GM20000 (cell line): ENCODE measurements around the gene NANP.
"Not testable (repeated sequence)": the region's sequence is repeated elsewhere in the genome, so short reads cannot be mapped to it uniquely, and the experiment has no call there.

ENCODE experiments used
- DNase-seq: peaks from one replicate; pipeline ENCODE4 v3.0.0; 2012; ENCODE audit warnings: low spot score
- TF ChIP-seq, protein P1 (sequence below): IDR thresholded peaks from 2 replicates; pipeline ENCODE4 v1.5.1; 2012; ENCODE audit warnings: mild to moderate bottlenecking, control low read depth; ENCODE audit errors: extremely low read depth, missing control alignments

Gene NANP

DNA sequence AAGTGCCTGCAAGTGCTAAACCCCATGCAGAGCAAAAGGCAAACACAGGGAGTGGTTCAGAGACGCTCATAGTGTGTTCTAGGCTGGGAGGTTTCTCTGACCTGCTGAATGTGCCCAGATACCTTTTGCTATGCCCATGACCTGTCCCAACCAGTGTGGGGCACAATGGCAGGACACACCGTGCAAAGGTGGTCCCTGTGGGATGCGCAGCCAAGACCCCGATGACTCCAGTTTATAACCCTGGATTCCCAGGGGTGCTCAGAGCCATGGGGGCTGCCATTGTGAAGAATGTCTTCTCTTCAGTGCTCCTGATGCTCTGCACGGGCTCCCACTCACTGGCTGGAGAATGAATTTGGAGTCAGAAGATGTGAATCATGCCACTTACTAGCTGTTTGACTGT lies 36.3 kb downstream of the NANP start:
- TF ChIP-seq, protein P1, sequence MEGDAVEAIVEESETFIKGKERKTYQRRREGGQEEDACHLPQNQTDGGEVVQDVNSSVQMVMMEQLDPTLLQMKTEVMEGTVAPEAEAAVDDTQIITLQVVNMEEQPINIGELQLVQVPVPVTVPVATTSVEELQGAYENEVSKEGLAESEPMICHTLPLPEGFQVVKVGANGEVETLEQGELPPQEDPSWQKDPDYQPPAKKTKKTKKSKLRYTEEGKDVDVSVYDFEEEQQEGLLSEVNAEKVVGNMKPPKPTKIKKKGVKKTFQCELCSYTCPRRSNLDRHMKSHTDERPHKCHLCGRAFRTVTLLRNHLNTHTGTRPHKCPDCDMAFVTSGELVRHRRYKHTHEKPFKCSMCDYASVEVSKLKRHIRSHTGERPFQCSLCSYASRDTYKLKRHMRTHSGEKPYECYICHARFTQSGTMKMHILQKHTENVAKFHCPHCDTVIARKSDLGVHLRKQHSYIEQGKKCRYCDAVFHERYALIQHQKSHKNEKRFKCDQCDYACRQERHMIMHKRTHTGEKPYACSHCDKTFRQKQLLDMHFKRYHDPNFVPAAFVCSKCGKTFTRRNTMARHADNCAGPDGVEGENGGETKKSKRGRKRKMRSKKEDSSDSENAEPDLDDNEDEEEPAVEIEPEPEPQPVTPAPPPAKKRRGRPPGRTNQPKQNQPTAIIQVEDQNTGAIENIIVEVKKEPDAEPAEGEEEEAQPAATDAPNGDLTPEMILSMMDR: no peak
- DNase-seq: no peak

DNA sequence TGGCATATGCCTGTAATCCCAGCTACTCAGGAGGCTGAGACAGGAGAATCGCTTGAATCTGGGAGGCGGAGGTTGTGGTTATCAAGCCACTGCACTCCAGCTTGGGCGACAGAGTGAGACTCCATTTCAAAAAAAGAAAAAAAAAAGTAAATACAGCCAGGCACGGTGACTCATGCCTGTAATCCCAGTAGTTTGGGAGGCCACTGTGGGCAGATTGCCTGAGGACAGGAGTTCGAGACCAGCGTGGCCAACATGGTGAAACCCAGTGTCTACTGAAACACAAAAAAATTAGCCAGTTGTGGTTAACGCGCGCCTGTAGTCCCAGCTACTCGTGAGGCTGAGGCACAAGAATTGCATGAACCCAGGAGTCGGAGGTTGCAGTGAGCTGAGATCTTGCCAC lies 36.9 kb downstream of the NANP start:
- no peak for DNase-seq
- TF ChIP-seq, protein P1: no peak

DNA sequence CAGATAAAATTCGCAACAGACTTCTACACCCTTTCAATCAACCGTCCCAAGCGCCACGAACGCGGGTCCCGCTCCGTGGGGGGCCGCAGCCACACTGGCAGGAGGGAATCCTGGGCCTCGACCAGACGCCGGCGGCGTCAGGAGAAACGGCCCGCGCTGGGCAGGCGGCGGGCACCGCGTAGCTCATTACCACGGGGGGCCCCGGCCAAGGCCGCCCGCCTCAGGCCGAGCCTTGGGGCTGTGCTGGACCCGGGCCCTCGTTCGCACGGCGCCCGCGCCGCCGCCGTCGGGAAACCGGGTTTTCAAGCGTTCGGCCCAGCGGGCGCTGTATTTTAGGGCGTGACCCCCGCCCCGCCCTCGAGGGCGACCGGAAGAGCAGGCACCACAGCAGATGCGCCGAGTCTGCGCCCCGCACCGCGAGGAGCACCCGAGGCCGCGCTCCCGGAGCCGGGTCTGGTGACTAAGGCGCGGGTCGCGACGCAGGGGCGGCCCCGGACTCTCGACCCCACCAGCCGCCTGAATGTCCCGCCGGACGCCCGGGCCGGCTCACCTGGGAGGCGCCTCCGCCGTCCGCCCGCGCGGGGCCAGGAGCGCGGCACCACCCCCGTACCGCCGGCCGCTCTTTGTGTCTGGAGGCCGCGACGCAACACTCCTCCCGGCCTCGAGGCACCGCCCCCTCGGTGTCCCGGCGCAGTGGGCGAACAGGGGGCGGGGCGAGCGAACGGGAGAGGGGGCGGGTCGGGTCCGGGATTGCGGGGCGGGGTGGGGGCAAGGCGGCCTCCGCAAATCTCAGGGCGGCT lies 38.7 kb downstream of the NANP start, which contains the start of gene NINL:
NINL (minus strand) TSS at position 627 of the 800 bp plus-strand sequence. CDS start 58,944 bp downstream, outside the sequence.
- TF ChIP-seq, protein P1: no peak
- peak; percentile 67 for DNase-seq

DNA sequence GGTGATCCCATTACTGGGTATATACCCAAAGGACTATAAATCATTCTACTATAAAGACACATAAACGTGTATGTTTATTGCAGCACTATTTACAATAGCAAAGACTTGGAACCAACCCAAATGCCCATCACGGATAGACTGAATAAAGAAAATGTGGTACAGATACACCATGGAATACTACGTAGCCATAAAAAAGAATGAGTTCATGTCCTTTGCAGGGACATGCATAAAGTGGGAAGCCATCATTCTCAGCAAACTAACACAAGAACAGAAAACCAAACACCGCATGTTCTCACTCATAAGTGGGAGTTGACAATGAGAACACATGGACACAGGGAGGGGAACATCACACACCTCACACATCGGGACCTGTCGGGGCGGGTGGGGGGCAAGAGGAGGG lies 40.2 kb downstream of the NANP start:
- not testable (repeated sequence) for DNase-seq

DNA sequence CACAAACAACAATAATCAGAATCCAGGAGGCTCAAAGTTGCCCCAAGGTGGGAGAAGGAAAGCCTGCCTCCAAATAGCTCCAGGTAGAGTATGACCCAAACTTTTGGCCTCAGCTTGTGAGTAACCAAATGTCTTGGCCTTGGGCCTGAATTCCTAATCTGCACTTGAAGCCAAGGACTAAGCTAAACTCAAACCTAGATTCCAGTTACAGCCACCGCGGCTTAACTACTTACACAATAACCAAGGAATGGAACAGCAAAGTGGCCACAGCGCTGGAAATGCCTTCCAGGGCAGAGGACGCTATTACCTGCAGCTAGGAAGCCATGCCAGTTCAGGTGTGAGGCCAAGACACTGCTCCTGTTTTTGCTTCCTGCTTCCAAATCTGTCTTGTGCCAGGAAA lies 43.1 kb downstream of the NANP start:
- TF ChIP-seq, protein P1: no peak
- no peak for DNase-seq

DNA sequence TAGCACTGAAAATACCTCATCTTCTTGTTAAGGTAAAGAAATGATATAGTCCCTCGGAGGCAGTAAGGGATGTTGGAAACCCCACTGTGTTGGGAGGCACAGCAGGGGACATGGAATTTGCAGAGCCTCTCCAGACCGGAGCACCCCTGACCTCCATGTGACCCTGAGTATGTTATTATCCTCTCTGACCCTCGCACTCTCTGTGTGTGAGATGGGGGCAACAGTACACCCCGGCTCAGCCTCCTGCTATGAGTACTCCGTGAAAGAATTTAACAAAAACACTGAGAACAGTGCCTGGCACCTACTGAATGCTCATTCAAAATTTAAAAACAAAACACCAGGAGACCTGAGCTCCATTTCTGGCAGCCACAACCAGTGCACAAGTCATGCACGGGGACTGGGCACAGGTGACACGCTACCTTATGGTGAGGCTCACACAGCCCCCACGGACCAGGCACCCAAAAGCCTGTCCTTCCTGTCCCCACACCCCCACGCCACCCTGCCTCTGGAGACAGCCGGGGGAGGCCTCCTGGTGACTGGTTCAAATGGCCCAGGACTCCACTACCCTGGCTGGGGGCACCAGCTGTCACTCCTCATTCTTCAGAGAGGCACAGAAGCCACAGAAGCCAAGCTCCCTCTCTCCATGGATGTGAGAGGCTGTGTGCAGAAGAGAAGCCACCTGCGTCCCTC lies 44.6 kb downstream of the NANP start:
- DNase-seq: no peak
- TF ChIP-seq, protein P1: no peak

DNA sequence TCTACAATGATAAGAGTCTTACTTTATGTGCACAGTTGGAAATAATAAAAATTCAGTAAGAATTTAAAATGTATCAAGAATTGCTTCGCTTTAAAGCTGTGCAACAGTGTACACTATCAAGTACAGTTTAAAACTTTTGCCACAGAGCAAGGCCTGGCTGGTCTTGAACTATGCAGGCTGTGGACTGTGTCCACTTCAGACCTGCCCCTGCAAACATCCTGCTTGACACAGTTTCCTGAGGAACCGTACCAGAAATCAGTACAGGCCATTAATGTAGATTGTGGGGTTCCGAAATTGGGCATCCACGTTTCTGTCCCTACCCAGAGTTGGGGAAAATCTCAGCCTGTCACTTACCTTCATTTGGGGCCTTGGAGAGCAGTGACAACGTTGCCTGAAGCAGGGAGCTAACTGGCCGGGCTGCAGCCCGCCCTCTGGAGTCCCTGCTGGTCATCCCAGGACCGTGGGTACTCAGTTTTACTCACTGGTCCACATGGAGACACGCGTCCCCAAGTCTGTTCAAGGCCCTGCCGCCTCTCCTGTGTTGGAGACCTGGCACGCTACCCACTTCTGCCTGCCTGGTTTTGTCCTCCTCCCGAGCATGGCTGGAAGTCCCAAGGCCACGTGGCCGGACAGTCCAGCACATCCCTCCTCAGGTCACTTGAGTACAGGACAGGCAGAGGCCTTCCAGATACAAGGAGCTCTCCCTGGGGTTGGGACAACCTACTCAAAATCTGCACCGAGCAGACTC lies 46.9 kb downstream of the NANP start:
- DNase-seq: no peak
- TF ChIP-seq, protein P1: no peak
